GM12865 (cell line): ENCODE data around the gene ATRAID.

ENCODE experiments used
- DNase-seq: peaks from one replicate; pipeline ENCODE4 v3.0.0; 2010; ENCODE audit warnings: low read depth
- H3K4me3 ChIP-seq: 2 replicates; pipeline ENCODE4 v1.5.1; 2011; ENCODE audit warnings: mild to moderate bottlenecking, low read depth, low read length, control low read depth
- CTCF ChIP-seq: IDR thresholded peaks from 2 replicates; pipeline ENCODE4 v1.5.1; 2011; ENCODE audit warnings: low read length, control low read depth, low read depth, inconsistent platforms; ENCODE audit not compliant: insufficient read depth; ENCODE audit errors: missing control alignments

Gene ATRAID

GRCh38 chr2:27216416-27217137 lies 4.7 kb downstream of the ATRAID start:
- no peak for TF ChIP-seq CTCF
- no peak for DNase-seq
- H3K4me3 ChIP-seq: peak overlapping the region; percentile 97

GRCh38 chr2:27217173-27218121 lies 5.6 kb downstream of the ATRAID start, which contains the start of gene CAD:
TSS of gene CAD (plus strand) at chr2:27217369. CDS start at chr2:27217552, 183 bp downstream.
- peak within 1 kb of the TSS; percentile 97 for H3K4me3 ChIP-seq
- TF ChIP-seq CTCF: peak; percentile 14
- peak; percentile 94 for DNase-seq

GRCh38 chr2:27218614-27219013 lies 6.8 kb downstream of the ATRAID start:
- H3K4me3 ChIP-seq: peak overlapping the region; percentile 97
- DNase-seq: no peak
- TF ChIP-seq CTCF: no peak

- no peak for TF ChIP-seq CTCF
- no peak for DNase-seq
- no peak overlapping the region for H3K4me3 ChIP-seq
Observed at GRCh38 chr2:27219091-27219490, 7.2 kb downstream of the ATRAID start.

GRCh38 chr2:27220091-27220490 lies 8.2 kb downstream of the ATRAID start:
- no peak overlapping the region for H3K4me3 ChIP-seq
- no peak for DNase-seq
- TF ChIP-seq CTCF: no peak

GRCh38 chr2:27221166-27221565 lies 9.3 kb downstream of the ATRAID start:
- TF ChIP-seq CTCF: no peak
- no peak for DNase-seq
- H3K4me3 ChIP-seq: no peak overlapping the region
